ENCODE measurements around the gene ATP2B3.

DNA sequence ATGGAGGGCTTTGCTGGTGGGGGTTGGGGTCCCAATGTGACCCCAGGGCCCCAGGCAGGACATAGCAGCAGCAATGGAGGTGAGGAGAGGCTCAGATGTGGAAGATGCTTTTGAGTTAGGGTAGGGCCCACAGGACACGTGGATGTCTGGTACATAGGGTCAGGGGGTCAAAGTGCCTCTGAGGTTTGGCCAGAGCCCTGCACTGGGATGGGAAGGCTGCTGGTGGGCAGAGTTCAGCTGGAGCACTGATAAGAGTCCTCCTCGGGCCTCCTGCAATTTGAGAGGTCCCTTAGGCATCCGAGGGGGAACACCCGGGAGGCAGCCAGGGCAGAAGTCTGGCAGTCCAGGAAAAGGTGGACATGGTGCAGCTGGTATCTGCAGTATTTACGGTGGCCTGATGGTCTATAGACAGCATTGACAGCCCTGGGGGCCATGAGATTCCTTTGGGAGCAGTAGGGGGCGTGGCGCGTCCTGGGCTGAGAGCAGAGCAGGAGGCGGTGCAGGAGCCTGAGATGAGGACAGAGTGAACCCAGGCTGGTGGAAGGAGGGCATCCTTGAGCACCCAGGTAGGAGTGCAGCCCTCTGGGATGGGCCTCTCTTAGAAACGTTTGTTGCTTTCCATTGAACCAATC lies 58.9 kb downstream of the ATP2B3 start:
- TF ChIP-seq POLR2A (IDR thresholded peaks at IDR 0.05) (no peak), CTCF (IDR thresholded peaks at IDR 0.05) (no peak)
